ENCODE measurements around the gene TPSAB1.
"Not testable (repeated sequence)": the region's sequence is repeated elsewhere in the genome, so short reads cannot be mapped to it uniquely, and the experiment has no call there.

TPSAB1 gene

GRCh38 chr16:1224558-1224957 lies 15.9 kb upstream of the TPSAB1 start:
- no peak for DNase-seq (ENCODE audit: low read depth)

DNA sequence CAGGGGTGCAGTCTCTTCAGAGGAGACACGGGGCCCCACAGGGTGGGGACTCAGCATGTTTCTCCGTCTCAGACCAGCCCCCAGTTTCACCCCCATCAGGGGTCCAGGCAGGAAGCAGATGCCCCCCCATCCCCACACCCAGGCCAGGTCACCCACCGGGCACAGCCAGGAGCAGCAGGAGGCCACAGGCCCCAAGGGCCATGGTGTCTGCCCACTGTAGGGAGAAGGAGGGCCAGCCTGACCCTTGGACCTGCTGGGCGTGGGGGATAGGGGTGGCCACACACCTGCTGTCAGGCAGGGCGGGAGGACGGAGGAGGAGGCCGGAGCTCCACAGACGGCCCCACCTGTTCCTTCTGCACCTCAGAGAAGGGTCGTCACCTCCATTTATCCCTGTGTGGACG lies 15.5 kb upstream of the TPSAB1 start, which contains the start of gene TPSG1:
Gene TPSG1 (minus strand): TSS at position 218 of the 401 bp plus-strand sequence. CDS start 16 bp downstream, at position 202.
- DNase-seq (ENCODE audit: low read depth) = no peak

GRCh38 chr16:1225728-1226311 lies 14.7 kb upstream of the TPSAB1 start:
- not testable (repeated sequence) for DNase-seq (ENCODE audit: low read depth)

DNA sequence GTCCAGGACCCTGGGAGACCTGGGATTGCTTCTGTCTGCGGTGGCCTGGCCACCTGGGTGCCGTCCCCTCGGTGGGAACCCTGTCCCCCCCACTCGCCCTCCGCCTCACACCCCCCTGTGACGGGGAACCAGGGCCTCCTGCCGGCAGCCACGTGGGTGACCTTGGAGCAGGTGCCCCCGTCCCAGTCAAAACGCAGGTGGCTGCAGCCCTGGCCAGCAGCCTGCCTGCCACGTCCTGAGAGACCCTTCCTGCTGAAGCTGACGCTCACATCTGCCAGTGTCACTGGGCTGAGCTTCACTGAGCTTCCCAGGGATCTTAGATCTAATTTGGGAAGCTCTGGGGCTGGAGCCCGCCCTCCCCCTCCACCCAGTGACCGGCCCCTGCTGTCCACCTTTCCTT lies 13.8 kb upstream of the TPSAB1 start:
- not testable (repeated sequence) for DNase-seq (ENCODE audit: low read depth)

GRCh38 chr16:1228227-1228626 lies 12.3 kb upstream of the TPSAB1 start:
- not testable (repeated sequence) for DNase-seq (ENCODE audit: low read depth)

- not testable (repeated sequence) for DNase-seq (ENCODE audit: low read depth)
Measured at GRCh38 chr16:1229476-1229875, 11.0 kb upstream of the TPSAB1 start.

GRCh38 chr16:1230084-1230470 lies 10.4 kb upstream of the TPSAB1 start, which contains the start of gene TPSB2:
Gene TPSB2 (minus strand): TSS chr16:1230184. CDS start chr16:1229951, 233 bp downstream.
- not testable (repeated sequence) for DNase-seq (ENCODE audit: low read depth)

- not testable (repeated sequence) for DNase-seq (ENCODE audit: low read depth)
Measured at GRCh38 chr16:1230471-1231212, 9.9 kb upstream of the TPSAB1 start.

GRCh38 chr16:1231301-1231700 lies 9.2 kb upstream of the TPSAB1 start:
- not testable (repeated sequence) for DNase-seq (ENCODE audit: low read depth)

GRCh38 chr16:1232049-1232748 lies 8.3 kb upstream of the TPSAB1 start:
- DNase-seq (ENCODE audit: low read depth) = not testable (repeated sequence)

DNA sequence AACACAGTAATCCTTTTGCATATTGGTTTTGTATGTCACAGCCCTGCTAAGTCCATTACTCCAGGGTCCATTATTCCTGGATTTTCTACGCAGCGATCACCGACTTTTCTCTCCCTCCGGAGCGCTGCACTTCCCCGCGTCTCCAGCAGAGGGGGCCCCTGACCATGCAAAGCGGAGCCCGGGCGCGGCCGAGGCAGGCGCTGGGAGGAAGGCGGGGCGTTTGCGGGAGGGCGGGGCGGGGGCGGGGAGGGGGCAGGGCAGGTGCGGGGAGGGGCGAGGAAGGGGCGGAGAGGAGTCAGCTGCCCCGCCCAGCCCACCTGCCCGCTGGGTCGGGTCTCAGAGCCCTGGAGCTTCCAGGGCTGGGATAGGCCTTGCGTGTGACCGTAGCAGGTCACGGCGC lies 3.8 kb upstream of the TPSAB1 start:
- DNase-seq (ENCODE audit: low read depth) = not testable (repeated sequence)

DNA sequence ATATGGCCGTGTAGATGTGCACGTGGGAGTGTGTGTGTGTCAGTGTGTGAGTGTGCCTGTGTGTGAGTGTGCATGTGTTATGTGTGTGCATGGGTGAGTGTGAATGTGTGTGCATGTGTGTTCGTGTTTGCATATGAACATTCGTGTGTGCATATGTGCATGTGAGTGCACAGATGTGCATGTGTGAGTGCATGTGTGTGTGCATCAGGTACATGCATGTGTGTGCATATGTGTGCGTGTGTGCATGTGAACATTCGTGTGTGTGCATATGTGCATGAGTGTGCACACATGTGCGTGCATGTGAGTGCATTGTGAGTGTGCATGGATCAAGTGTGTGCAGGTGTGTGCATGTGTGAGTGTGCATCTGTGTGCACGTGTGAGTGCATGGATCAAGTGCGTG lies 2.5 kb upstream of the TPSAB1 start:
- DNase-seq (ENCODE audit: low read depth) = no peak

DNA sequence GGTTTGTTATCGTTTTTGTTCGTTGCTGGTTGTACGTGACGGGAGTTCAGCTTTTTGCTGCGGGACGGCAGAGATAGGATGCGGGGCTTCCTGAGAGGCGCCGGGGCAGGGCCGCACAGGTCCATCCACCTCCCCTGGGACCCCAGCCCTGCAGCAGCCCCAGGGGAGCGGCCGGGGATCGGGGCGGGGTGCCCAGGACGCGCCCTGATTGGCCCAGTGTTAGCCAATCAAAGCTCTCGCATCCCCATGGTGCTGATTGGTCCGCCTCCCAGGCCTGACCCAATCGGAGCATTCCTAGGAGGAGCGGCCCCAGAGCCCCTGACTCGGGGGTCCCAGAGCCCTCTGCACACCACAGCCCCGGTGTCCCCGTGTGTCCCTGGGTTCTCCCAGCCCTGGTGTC lies 1.6 kb upstream of the TPSAB1 start:
- not testable (repeated sequence) for DNase-seq (ENCODE audit: low read depth)

DNA sequence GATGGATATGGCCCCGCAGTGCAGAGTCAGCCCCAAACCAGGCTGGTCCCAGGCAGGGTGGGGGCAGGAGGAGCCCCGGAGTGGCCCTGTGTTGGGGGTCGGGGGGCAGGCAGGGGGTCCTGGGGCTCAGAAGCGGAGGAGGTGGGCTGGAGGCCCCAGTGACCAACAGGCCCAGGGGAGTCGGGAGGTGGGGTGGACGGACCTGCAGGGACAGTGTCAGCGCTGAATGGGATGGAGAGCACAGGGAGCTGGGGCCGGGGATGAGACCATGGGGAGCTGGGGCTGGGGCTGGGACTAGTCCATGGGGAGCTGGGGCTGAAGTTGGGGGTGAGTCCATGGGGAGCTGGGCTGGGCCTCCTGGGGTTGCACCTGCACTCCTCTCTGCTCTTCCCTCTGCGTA lies 930 bp upstream of the TPSAB1 start:
- DNase-seq (ENCODE audit: low read depth) = not testable (repeated sequence)

- not testable (repeated sequence) for DNase-seq (ENCODE audit: low read depth)
Measured at GRCh38 chr16:1241081-1241480, 576 bp downstream of the TPSAB1 start.

- DNase-seq (ENCODE audit: low read depth) = not testable (repeated sequence)
Measured at GRCh38 chr16:1243363-1243762, 2.9 kb downstream of the TPSAB1 start.

DNA sequence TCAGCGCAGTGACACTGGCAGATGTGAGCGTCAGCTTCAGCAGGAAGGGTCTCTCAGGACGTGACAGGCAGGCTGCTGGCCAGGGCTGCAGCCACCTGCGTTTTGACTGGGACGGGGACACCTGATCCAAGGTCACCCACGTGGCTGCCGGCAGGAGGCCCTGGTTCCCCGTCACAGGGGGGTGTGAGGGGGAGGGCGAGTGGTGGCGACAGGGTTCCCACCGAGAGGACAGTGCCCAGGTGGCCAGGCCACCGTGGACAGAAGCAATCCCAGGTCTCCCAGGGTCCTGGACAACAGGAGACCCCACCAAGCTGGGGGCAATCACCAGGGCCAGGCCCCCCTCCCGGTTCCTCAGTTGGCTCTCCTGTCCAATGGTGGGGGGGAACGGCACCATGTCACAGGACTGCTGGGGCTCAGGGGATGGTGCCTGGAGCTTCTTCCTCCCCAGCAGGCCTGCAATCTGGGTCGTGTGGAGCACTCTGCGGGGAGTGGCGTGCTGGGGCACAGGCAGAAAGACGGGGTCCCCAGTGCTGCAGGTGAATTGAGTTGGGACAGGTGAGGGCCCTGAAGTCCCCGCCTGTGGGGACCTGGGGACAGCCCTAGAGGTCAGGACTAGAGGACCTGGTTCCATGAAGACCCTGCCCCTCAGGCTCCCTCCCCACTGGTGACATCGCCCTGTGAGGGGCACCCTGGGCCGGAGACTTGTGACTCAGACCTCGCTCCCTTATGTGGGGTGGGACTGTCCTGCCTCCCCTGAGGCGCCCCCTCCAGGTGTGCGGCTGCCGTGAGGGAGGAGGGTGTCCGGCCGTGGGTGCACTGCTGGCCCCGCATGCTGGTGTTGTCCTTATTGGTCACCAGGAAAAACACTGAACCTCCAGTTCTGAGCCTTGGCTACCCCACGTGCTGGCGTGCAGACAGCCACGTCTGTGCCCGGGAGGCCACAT lies 3.7 kb downstream of the TPSAB1 start:
- DNase-seq (ENCODE audit: low read depth) = not testable (repeated sequence)

DNA sequence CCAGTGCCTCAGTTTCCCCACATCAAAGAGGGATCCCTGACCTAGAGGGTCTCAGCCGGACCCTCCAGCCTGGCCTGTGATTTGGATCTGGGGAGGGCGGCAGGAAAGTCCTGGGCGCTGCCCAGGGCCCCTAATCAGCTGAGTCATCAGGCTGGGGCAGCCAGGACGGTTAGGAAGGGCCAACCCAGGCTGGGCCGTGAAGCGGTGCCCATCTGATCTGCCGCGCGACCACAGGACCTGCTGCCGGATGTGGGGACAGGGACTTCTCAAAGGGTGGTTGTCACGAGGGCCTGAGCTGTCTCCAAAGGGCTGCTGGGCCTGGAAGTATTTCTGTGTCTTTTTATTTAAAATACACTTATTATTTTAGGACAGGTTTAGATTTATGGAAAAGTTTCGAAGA lies 4.4 kb downstream of the TPSAB1 start:
- no peak for DNase-seq (ENCODE audit: low read depth)

DNA sequence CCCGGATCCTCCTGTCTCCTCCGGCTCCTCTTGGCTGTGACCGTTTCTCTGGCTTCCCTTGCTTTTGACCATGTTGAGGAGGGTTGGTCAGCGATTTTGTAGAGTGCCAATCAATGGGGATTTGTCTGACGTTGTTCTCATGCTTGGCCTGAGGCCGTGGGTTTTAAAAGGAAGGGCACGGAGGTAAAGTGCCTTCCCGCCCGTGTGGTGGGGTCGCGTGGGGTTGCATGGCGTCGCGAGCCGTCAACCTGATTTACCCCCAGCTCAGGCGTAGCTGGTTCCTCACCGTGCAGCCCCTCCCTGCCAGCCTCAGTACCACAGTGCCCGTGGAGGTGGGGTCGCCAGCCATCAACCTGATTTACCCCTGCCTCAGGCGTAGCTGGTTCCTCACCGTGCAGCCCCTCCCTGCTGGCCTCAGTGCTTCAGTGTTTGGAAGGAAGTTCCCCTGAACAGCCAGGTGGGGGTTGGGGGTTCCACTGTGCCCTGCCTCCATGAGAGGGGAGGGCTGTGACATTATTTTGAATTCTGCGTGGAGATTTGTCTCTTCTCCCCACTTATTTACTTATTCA lies 5.0 kb downstream of the TPSAB1 start:
- DNase-seq (ENCODE audit: low read depth) = no peak

DNA sequence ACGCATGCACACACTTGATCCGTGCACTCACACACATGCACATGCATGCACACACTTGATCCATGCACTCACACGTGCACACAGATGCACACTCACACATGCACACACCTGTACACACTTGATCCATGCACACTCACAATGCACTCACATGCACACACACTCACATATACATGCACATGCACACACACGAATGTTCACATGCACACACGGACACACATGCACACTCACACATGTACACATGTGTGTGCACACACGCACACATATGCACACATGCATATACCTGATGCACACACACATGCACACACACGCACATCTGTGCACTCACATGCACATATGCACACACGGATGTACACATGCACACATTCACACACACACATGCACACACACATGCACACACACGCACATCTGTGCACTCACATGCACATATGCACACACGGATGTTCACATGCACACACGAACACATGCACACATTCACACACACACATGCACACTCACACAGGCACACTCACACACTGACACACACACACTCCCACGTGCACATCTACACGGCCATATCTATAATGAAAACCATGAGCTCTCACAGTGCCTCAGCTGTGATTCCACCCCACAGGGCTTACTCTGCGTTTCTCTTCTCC lies 7.5 kb downstream of the TPSAB1 start:
- not testable (repeated sequence) for DNase-seq (ENCODE audit: low read depth)

Data from iris pigment epithelial cell (primary cell).